ENCODE measurements around the gene MLLT10. TPM values are rescaled to one million over a fixed set of nuclear protein-coding genes. Genes with fewer than 3 reads are reported as not detected.
A peak's percentile ranks its signal among the peaks of the same experiment; 100 is the strongest.
"Not testable (repeated sequence)": the region's sequence is repeated elsewhere in the genome, so short reads cannot be mapped to it uniquely, and the experiment has no call there.

The MLLT10 gene
- total RNA-seq, 1 donor from 2014 or later: 26.1 TPM

- ATAC-seq: no peak
- intact Hi-C loops (cut with micrococcal nuclease): no loop called here
- no peak for DNase-seq
These were observed 173.5 kb downstream of the MLLT10 start for GRCh38 chr10:21707498-21707897.

- no peak for ATAC-seq
- intact Hi-C loops (cut with micrococcal nuclease): no loop called here
- DNase-seq: no peak
These were observed 178.9 kb downstream of the MLLT10 start for GRCh38 chr10:21712975-21713374.

GRCh38 chr10:21715531-21716195 is 181.6 kb downstream of the MLLT10 start:
- DNase-seq (no peak), ATAC-seq (peak; percentile 49)
- intact Hi-C loops (cut with micrococcal nuclease): no loop called here

GRCh38 chr10:21717437-21718054 is 183.5 kb downstream of the MLLT10 start:
- DNase-seq; intact Hi-C loops (cut with micrococcal nuclease): not testable (repeated sequence)

GRCh38 chr10:21719502-21719901 is 185.5 kb downstream of the MLLT10 start:
- DNase-seq (no peak), ATAC-seq (no peak)
- intact Hi-C loops (cut with micrococcal nuclease): no loop called here

More at GRCh38 chr10:21717437-21718054, 183.5 kb downstream of the MLLT10 start:
- ATAC-seq: not testable (repeated sequence)

- no peak for ATAC-seq
- no peak for DNase-seq
- intact Hi-C loops (cut with micrococcal nuclease): no loop called here
These were observed 186.1 kb downstream of the MLLT10 start for GRCh38 chr10:21720090-21720489.

- intact Hi-C loops (cut with micrococcal nuclease): no loop called here
- DNase-seq (no peak), ATAC-seq (no peak)
These were observed 187.1 kb downstream of the MLLT10 start for GRCh38 chr10:21721000-21721665.

- ATAC-seq (no peak), DNase-seq (no peak)
- intact Hi-C loops (cut with micrococcal nuclease): no loop called here
These were observed 188.2 kb downstream of the MLLT10 start for GRCh38 chr10:21722209-21722608.

GRCh38 chr10:21724020-21724589 is 190.1 kb downstream of the MLLT10 start:
- DNase-seq (no peak), ATAC-seq (peak; percentile 28)
- intact Hi-C loops (cut with micrococcal nuclease): no loop called here

GRCh38 chr10:21724687-21725367 is 190.8 kb downstream of the MLLT10 start:
- intact Hi-C loops (cut with micrococcal nuclease): no loop called here
- ATAC-seq: peak; percentile 97
- DNase-seq: peak; percentile 78

- ATAC-seq (no peak), DNase-seq (no peak)
- intact Hi-C loops (cut with micrococcal nuclease): no loop called here
These were observed 192.7 kb downstream of the MLLT10 start for GRCh38 chr10:21726601-21727225.

GRCh38 chr10:21727452-21728168 is 193.6 kb downstream of the MLLT10 start:
- intact Hi-C loops (cut with micrococcal nuclease): no loop called here
- no peak for ATAC-seq
- no peak for DNase-seq

- DNase-seq (no peak), ATAC-seq (no peak)
- intact Hi-C loops (cut with micrococcal nuclease): no loop called here
These were observed 194.6 kb downstream of the MLLT10 start for GRCh38 chr10:21728618-21729017.

- ATAC-seq (peak; percentile 95), DNase-seq (peak; percentile 70)
- intact Hi-C loops (cut with micrococcal nuclease): loop anchor here (5.0 to 10.0 kb wide), 3 partner anchors 235 to 657 kb away; no protein-coding TSS in a partner anchor
These were observed 198.2 kb downstream of the MLLT10 start for GRCh38 chr10:21732067-21732772.

- intact Hi-C loops (cut with micrococcal nuclease): loop anchor here (5.0 to 10.0 kb wide), 3 partner anchors 236 to 659 kb away; no protein-coding TSS in a partner anchor
- ATAC-seq (no peak), DNase-seq (no peak)
These were observed 199.7 kb downstream of the MLLT10 start for GRCh38 chr10:21733710-21734109.

GRCh38 chr10:21737106-21737505 is 203.1 kb downstream of the MLLT10 start:
- intact Hi-C loops (cut with micrococcal nuclease): loop anchor here (10.0 kb wide), 1 partner anchor 662 kb away; no protein-coding TSS in a partner anchor
- no peak for ATAC-seq
- DNase-seq: no peak

GRCh38 chr10:21740989-21741388 is 207.0 kb downstream of the MLLT10 start:
- DNase-seq (no peak), ATAC-seq (no peak)
- intact Hi-C loops (cut with micrococcal nuclease): no loop called here
